Hypothalamus (tissue), 51 donors: ENCODE measurements around the gene CBFB.

Experiments
- DNase-seq, 51 donors: peaks; one replicate each; lab custom pipeline; 2025; lab: John Stamatoyannopoulos, UW

CBFB gene

DNA sequence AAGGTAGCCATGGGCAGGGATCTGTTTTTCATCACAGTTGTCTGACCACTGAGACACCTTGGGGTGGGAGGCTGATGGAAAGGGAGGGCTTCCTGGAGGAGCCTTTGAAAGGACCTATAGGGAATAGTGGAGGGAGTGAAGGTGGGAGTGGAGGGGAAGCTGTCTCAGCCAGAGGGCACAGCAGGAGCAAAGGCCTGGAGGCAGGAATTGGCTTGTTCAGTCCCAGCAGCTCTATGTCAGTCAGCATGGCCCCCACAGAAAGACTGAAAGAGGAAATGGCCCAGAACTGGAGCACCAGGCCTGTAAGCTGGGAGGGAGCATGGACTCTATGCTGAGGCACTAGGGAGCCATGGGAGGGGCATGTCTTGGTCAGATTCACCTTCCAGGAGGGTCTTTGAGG lies 12.8 kb upstream of the CBFB start:
- no peak for DNase-seq

DNA sequence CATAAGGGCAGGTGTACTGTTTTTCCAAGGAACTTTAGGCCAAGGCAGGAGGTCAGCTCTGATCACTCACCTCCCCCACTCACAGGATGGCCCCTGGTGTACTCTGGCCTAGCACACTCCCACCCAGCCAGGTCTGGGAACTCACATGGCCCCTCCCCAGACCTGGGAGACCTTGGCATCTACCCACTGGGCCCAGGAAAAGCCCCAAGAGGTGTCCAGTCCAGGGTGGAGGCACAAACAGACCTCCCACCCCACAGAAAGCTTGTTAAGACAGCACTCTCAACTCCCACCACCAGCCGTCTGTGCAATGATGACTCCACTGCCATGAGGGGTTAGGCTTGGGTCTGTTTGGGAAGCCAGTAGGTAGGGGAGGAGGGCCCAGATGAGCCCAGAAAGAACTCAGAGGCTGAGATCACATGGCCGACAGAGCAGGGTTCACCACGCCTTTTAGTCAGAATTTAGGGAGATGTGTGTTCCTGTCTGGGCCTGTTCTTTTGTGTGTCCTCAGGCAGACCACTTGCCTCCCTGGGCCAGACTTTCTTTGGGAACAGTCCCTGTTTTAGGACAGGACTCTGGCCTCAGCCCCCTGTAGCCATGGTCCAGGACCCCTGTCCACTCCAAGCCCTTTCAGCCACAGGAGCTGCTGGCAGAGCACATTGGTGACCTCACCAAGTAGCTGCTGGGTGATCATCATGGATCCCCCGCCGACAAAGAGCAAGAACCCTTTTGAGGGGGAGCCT lies 12.1 kb upstream of the CBFB start:
- DNase-seq, result no peak

DNA sequence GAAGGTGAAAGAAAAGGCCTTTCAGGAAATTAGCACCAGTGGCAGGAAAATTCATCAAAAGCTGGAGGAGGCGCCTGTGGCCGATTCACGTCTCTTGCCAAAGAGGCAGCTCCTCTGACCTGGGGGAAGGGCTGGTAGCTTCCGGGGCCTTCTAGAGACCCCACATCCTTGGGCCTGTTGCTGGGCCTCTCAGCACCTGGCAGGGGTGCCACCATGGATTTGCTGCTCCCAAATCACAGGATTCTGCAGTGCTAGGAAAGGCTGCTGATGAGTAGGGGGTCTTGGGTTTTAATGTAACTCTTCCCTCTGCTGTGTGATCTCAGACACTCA lies 11.6 kb upstream of the CBFB start:
- no peak for DNase-seq

DNA sequence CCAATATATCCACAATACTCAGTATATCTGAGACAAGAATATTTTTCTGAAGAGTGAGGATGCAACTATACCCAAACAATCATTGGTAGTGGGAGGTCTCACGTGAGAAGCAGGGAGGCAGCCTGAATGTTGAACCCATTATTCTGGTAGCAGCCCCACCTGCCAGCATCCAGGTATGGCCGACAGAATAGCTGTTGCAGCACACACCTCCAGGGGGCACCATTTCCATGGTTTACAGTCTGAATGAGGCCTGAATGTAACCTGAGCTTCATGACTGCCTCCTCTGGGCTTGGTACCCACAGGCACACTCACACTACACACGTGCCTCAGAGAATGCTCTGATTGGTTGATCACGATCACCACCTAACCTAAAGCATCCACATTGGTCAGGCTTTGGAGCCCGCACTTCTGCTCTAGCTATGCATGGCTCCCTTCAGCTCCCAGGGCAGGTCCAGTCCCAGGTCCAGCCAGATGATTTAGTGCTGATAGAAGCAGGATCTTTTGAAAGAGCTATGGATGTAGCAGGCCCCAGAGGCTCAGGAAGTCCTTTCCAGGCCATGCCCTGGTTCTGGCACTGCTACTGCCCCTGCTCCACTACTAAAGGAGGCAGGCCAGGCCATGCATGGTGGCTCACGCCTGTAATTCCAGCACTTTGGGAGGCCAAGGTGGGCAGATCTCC lies 11.0 kb upstream of the CBFB start:
- peak in 33 of 51 donors; percentile 8 to 78 (median 38) for DNase-seq

DNA sequence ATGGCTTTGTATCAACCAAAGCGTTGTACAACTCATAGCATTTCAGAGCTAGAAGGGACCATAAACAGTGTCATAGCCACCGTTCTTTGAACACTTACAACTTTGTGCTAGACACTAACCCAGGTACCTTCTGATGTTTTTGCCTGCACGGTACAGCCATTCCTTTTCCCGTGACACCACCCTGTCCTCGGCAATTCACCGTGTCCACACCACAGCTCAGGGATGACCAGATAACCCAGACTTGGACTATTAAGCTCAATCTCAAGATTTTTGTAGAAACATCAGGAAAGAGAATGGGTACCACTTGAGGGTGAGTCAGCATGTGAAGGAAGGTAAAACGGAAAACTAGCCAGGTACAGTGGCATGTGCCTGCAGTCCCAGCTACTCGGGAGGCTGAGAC lies 9.8 kb upstream of the CBFB start:
- DNase-seq, result no peak

DNA sequence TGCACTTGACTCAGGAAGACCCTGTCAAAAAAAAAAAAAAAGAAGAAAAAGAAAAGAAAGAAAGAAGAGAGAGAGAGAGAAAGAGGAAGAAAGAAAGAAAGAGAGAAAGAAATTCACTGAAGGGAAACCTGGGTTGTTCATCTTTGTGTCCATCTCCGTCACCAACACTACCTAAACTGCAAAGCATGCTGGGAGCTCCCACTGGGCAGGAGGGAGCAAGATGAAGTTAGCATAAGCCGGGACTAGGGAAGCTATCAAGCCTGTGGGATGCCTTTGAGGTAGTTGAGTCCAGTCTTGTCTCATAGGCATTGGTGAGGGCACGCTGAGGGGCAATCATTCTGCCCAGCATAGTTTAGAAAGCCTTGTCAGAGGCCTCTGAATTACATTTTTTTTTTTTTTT lies 7.6 kb upstream of the CBFB start:
- no peak for DNase-seq

DNA sequence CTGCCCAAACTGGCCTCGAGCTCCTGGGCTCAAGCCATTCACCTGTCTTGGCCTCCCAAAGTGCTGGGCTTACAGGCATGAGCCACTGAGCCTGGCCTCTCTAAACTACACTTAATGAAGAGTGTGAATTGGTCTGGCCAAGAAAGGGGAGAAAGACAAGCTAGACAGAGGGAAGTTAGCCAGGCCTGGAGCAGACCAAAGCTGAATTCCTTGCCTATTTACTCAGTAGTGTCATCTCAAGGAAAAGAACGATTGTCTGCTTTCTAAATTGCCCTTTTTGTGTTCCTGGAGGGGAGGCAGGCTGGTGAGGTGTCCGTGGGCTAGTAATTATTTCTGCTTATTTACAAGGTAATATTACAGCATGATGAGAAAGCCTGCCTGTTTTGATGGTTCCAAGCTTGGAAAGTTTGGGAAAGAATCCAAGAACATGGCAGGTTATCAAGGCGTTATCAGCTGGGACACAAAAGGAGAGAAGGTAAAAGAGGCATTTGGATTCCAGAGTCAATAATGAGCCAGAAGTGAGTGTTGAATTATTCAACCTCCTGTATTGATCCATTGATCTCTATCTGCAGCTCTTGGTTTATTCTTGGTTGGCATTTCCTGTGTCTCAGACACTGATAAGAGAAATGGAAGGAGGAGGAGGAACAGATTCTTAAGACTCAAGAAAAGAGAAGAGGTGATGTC lies 6.3 kb upstream of the CBFB start:
- DNase-seq, result no peak

DNA sequence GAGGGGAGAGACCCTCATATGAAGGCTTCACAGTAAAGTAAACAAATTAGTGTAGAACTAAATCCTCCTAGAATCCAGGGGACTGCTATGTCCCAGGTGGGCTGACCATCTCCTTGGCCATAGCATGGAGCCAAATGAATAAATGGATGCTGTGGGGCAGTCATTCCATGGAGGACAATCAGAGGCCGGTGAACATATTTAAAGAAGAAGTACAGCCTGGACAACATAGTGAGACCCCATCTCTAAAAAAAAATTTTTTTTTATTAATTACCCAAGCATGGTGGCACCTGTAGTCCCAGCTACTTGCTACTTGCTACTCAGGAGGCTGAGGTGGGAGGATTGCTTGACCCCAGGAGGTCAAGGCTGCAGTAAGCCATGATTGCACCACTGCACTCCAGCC lies 5.3 kb upstream of the CBFB start:
- no peak for DNase-seq

DNA sequence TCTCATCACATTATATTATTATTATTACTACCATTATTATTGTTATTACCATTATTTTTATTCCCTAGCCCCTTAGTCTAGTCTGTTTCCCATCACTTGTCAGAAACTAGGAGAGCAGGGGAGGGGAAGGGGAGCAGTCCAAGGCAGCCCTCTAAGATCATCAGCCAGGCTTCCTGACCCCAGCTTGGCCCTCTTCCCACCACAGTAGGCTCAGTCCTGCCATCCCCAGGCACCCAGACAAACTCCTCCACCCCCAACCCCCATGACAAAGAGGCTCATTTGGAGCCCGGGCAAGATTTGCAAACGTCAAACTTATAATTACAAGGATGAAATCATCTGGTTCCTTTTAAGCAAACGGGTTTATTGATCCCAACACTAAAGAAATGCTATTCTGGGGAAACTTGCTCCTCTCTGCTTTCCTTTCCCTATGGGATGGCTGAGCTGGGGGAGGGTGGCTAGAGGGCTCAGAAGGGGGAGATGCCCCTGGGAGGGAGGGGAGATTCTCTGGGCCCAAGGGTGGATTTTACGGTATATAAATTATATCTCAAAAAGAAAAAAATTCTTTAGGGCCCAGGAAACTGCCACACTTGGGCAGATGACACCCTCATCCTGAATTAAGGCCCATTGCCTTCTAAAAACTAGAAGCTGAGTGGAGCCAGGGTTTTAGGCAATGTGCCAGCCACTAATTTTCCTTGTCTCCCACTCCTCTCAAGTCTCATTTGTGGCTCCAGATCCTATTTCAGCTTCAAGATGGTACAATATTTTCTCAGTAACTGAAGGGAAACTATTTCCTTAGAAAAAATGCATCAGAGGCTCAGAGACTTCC lies 4.4 kb upstream of the CBFB start:
- no peak for DNase-seq

DNA sequence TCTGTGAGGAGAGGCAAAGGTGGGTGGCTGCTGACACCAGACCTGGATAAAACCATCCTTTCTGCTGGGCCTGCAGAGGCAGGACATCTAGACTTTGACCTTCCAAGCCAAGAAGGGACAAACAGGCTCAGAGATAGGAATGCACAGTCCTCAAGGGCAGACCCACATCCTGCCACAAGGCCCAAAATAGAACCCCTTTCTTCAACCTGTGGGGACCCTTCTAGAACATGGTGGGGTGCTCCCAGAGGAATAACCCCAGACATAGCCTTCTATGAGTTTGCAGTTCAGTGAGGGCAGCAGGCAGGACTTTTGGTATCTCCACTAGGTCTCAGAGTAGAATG lies 3.8 kb upstream of the CBFB start:
- no peak for DNase-seq

DNA sequence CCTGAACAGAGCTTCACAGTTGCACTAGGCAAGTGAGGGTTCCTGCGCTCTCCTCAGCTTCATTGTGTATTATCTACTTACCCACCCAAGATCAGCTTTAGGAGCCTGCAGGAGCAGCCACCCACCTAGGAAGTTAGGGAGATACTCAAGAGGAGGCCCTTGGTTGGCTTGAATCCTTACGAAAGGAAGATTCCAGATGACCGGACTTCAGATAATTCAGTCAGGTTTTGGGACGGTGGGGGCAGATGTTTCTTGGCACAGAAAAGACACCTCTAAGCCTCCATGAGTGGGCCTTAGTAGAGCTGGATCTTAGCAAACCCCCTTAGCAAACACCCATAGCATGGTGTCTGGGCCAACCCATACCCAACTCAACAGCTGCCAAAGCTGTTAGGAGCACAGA lies 2.4 kb upstream of the CBFB start:
- DNase-seq, result no peak

DNA sequence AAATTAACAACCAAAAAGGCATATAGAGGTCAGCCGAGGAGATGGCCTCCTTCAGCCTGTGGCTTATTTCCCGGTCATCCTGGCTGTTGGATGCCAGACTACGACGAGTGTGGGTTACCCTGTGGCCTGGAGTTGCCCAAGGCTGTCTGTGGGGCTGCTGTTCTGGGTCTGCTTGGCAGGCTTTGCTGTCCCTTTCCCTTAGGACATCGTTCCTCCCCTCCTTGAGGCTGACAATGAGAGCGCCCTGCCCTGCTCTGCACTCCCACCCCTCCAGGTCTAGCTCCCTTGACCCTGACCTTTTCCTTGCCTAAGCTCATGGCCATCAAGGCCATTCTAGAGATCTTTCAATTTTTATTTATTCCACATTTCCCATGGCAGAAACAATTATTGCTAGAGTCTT lies 1.9 kb upstream of the CBFB start:
- DNase-seq, result no peak

DNA sequence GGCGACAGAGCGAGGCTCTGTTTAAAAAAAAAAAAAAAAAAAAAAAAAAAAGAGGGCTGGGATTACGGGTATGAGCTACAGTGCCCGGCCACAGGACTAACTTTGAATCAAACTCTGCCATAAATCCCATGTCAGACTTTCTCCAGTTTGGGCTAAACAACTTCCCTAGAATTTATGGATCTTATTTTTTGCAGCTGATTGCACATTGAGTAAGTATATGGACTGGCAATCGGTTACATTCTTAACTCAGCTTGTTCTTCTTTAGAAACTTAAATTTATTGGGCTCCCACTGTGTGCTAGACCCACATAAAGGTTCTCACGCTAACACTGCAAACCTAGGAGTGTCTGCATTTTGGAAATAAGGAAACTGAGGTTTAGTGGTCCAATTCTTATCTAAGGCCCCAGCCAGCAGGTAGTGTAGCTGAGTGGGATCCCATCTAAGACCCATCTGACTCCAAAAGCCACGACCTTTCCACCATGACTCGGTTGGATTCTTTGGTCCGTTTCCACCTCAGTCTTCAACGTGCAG lies 718 bp upstream of the CBFB start:
- DNase-seq, result no peak

DNA sequence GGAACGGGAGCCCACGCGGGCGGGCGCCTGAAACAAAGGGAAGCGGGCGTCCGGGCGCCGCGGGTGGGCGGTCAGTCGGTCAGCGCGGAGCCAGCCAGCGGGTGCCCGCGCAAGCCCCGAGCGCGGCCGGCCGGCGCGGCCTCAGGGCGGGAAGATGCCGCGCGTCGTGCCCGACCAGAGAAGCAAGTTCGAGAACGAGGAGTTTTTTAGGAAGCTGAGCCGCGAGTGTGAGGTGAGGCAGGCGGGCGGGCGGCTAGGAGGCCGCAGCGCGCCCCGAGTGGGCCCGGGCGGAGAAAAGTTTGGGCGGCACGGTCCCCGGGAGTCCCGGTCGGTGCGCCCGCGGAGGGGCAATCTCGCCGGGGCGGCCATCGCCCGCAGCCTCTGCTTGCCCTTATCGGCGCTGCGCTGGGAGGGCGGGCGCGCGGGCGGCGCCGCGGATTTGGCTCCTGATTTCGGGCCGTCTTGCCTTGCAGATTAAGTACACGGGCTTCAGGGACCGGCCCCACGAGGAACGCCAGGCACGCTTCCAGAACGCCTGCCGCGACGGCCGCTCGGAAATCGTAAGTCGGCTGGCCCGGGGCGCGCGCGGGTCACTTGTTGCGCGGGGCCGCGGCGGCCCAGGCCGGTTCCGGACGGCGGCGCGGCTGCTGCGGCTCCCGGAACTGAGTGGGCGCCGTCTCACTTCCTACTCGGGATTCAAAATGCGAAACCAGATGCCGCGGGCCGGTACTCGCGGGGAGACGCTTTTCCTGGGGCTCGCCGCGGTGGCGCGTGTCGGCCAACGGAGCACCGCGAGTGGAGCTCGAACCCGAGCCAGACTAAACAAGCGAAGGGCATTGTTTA lies 526 bp downstream of the CBFB start:
- DNase-seq, result peak in 32 of 51 donors; percentile 25 to 83 (median 56)

DNA sequence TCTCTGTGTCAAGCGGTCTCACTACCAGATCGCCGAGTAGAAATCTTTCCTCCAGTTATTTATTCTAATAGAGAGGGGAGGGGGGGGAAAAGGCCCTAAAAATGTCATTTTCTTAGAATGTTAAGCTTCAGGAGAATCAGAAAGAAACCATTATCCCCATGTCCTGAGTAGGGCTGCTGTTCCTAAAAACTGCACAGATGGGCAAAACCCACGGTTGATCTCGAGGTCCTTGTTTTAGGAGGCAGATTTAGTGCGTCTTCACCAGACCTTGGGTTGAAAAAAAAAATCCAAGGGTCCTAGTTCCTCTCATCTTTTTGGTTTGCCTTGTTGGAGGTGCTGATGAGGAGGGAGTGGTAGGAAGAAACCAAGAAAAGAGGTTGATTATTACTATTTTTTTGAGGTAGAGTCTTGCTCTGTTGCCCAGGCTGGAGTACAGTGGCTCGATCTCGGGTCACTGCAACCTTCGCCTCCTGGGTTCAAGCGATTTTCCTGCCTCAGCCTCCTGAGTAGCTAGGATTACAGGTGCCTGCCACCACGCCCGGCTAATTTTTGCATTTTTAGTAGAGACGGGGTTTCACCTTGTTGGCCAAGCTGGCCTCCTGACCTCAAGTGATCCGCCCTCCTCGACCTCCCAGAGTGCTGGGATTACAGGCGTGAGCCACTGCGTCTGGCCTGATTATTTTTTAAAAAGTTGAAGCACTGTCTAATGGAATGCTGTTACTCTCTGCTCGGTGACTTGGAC lies 1.4 kb downstream of the CBFB start:
- DNase-seq, result no peak

DNA sequence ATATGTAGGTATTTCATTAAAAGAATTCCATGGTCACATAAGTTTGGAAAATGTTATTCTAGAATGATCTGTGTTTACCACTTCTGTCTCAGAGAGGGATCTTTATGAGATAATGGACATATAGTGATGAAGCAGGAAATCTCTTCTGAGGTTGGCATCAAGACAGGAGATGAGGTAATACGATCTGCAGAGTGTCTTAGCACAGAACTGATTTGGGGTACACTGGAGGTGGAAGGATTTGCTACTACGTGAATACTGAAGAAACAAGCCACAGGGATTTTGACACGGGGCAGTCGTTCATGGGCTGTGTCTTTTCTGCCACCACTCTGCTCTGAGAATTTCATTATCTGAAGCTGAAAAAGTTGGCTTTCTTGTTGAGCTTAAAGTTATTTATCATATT lies 5.5 kb downstream of the CBFB start:
- DNase-seq, result no peak

DNA sequence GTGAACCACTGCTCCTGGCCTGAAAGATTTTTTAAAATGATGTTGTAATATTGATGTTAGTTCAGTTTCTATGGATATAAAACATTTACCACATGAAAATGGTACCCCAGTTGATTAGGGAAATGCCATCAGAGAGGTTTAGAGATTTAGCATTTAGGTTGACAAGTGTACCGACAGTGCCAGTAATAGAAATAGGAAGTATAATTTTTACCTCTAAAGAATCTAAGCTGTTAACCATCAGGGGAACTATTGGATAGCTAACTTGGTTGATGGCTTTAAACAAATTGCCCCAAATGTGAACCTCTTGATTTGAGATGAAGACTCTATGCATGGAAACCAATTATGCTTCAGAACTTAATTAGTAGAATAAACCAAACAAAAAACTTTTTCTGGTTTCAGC lies 6.4 kb downstream of the CBFB start:
- no peak for DNase-seq

DNA sequence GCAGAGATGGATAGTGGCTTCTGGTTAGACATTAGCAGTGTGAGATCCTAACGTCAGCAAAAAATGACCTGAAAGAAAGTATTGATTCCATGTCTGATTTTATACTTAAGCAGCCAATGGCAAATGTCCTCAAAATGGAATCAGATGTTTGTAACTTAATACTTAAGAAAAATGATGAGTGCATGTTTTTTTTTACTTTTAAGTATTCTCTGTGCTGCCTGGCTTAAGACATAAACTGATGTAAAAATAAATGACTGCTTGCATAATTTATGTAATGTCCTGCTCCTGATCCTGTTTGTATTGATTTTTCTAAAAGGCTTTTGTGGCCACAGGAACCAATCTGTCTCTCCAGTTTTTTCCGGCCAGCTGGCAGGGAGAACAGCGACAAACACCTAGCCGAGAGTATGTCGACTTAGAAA lies 7.4 kb downstream of the CBFB start:
- no peak for DNase-seq

DNA sequence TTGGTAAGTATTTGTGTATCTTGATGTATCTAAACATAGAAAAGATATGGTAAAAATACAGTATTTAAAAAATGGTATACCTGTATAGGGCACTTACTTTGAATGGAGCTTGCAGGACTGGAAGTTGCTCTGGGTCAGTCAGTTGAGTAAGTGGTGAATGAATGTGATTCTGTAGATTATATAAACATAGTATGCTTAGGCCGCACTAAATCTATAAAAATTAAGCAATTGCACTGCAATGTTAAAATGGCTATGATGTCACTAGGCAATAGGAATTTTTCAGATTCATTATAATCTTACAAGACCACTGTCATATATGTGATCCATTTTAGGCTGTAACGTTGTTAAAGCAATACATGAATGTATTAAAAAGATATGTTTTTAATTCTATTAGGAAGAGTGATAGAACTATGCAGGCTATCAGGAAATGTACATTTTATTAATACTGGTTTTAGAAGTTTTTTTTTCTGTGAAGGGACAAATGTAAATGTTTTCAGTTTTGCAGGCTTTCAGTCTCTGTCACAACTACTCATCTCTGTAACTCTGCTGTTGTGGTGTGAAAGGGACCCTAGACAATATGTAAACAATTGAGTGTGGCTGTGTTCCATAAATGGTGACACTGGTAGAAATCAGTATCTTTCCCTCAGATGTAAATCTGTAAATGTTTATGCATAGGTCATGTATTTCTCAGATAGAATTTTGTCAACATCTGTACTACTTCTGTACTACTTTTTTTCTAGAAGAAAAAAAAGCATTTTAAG lies 10.5 kb downstream of the CBFB start:
- no peak for DNase-seq
